ENCODE data around the gene MRGPRD.

Gene MRGPRD

GRCh38 chr11:68938816-68939582, 41.8 kb downstream of the MRGPRD start:
- Histone ChIP-seq H3K27ac (ENCODE audit: low read length) (no peak overlapping the region), H3K79me2 (ENCODE audit: insufficient read depth, low read length) (no peaks in the 10 kb centered on the region), H3K9me3 (ENCODE audit: insufficient read depth, low read length, severe bottlenecking) (no peaks in the 10 kb centered on the region), H3K4me1 (ENCODE audit: insufficient read depth, low read length) (no peaks in the 10 kb centered on the region), H3K4me3 (ENCODE audit: low read depth in 1 of 2, low read length in 2 of 2) (no peak overlapping the region), H3K9ac (ENCODE audit: low read depth, low read length) (no peak overlapping the region), H4K20me1 (ENCODE audit: insufficient read depth, low read length) (peaks cover 9% of the 10 kb centered on the region; the same call in 1 of the 2 replicates), H3K4me2 (ENCODE audit: insufficient read depth, low read length) (no peak overlapping the region), H3K27me3 (ENCODE audit: insufficient read depth, low read length, poor library complexity) (no peaks in the 10 kb centered on the region), H2AFZ (ENCODE audit: low read depth, low read length) (no peak overlapping the region), H3K36me3 (ENCODE audit: insufficient read depth, low read length) (peaks cover 61% of the 10 kb centered on the region)
- DNase-seq, result no peak
- TF ChIP-seq CTCF (IDR thresholded peaks at IDR 0.05; ENCODE audit: borderline replicate concordance, extremely low read depth, low read length, poor library complexity, severe bottlenecking) (no peak), EZH2 (IDR thresholded peaks at IDR 0.05; ENCODE audit: borderline replicate concordance, low read depth, low read length, severe bottlenecking) (no peak)
- no peak for ATAC-seq (ENCODE audit: insufficient read depth, low read depth)

- ATAC-seq (ENCODE audit: insufficient read depth, low read depth) (no peak), DNase-seq (no peak)
- Histone ChIP-seq H3K79me2 (ENCODE audit: insufficient read depth, low read length) (no peaks in the 10 kb centered on the region), H3K4me1 (ENCODE audit: insufficient read depth, low read length) (no peaks in the 10 kb centered on the region), H3K27me3 (ENCODE audit: insufficient read depth, low read length, poor library complexity) (no peaks in the 10 kb centered on the region), H3K4me3 (ENCODE audit: low read depth in 1 of 2, low read length in 2 of 2) (no peak overlapping the region), H2AFZ (ENCODE audit: low read depth, low read length) (no peak overlapping the region), H3K9ac (ENCODE audit: low read depth, low read length) (no peak overlapping the region), H3K36me3 (ENCODE audit: insufficient read depth, low read length) (peaks cover 69% of the 10 kb centered on the region), H3K4me2 (ENCODE audit: insufficient read depth, low read length) (no peak overlapping the region), H3K9me3 (ENCODE audit: insufficient read depth, low read length, severe bottlenecking) (no peaks in the 10 kb centered on the region), H3K27ac (ENCODE audit: low read length) (no peak overlapping the region), H4K20me1 (ENCODE audit: insufficient read depth, low read length) (peaks cover 10% of the 10 kb centered on the region; the same call in 1 of the 2 replicates)
- no peak for TF ChIP-seq CTCF (IDR thresholded peaks at IDR 0.05; ENCODE audit: borderline replicate concordance, extremely low read depth, low read length, poor library complexity, severe bottlenecking)
- no peak for TF ChIP-seq EZH2 (IDR thresholded peaks at IDR 0.05; ENCODE audit: borderline replicate concordance, low read depth, low read length, severe bottlenecking)
Observed at GRCh38 chr11:68938088-68938487, 42.7 kb downstream of the MRGPRD start.

- Histone ChIP-seq H3K4me3 (ENCODE audit: low read depth in 1 of 2, low read length in 2 of 2) (no peak overlapping the region), H2AFZ (ENCODE audit: low read depth, low read length) (no peak overlapping the region), H3K27me3 (ENCODE audit: insufficient read depth, low read length, poor library complexity) (no peaks in the 10 kb centered on the region), H3K36me3 (ENCODE audit: insufficient read depth, low read length) (peaks cover 70% of the 10 kb centered on the region), H3K4me2 (ENCODE audit: insufficient read depth, low read length) (no peak overlapping the region), H3K4me1 (ENCODE audit: insufficient read depth, low read length) (no peaks in the 10 kb centered on the region), H4K20me1 (ENCODE audit: insufficient read depth, low read length) (peaks cover 16% of the 10 kb centered on the region; the same call in 1 of the 2 replicates), H3K9ac (ENCODE audit: low read depth, low read length) (no peak overlapping the region), H3K27ac (ENCODE audit: low read length) (no peak overlapping the region), H3K9me3 (ENCODE audit: insufficient read depth, low read length, severe bottlenecking) (no peaks in the 10 kb centered on the region), H3K79me2 (ENCODE audit: insufficient read depth, low read length) (no peaks in the 10 kb centered on the region)
- TF ChIP-seq EZH2 (IDR thresholded peaks at IDR 0.05; ENCODE audit: borderline replicate concordance, low read depth, low read length, severe bottlenecking) (no peak), CTCF (IDR thresholded peaks at IDR 0.05; ENCODE audit: borderline replicate concordance, extremely low read depth, low read length, poor library complexity, severe bottlenecking) (no peak)
- DNase-seq, result no peak
- no peak for ATAC-seq (ENCODE audit: insufficient read depth, low read depth)
Observed at GRCh38 chr11:68936676-68937620, 43.8 kb downstream of the MRGPRD start.
